Tibial artery (tissue), 4 donors: ENCODE measurements around the gene ULK4.
"Not testable (repeated sequence)": the region's sequence is repeated elsewhere in the genome, so short reads cannot be mapped to it uniquely, and the experiment has no call there.

Source experiments
- DNase-seq, 2 donors: peaks; one replicate each; pipeline ENCODE4 v3.0.0-alpha.2; 2019
- H3K27ac ChIP-seq, 2 donors: fragments of 200-600 bp; sonication (generic) in 1 of 2; 1 replicate in 1 of 2; 2 replicates in 1 of 2; pipeline ENCODE4 v1.5.1; 2018 to 2019; ENCODE audit warnings: mild to moderate bottlenecking in 1 of 2
- H3K27me3 ChIP-seq, 2 donors: fragments of 200-600 bp; sonication (generic) in 1 of 2; one replicate each; pipeline versions ENCODE4 v1.5.1 to v1.6.0; 2016 to 2019
- H3K36me3 ChIP-seq, 3 donors: fragments of 200-600 bp; sonication (generic) in 2 of 3; one replicate each; pipeline ENCODE4 v1.5.1; 2016 to 2019; ENCODE audit warnings: mild to moderate bottlenecking in 2 of 3
- H3K4me1 ChIP-seq, 4 donors: fragments of 200-600 bp; sonication (generic) in 2 of 4; 1 replicate in 3 of 4; 2 replicates in 1 of 4; pipeline ENCODE4 v1.5.1; 2016 to 2019
- H3K4me3 ChIP-seq, 2 donors: fragments of 200-600 bp; sonication (generic) in 1 of 2; 1 replicate in 1 of 2; 2 replicates in 1 of 2; pipeline ENCODE4 v1.5.1; 2018 to 2019; ENCODE audit warnings: mild to moderate bottlenecking in 2 of 2
- H3K9me3 ChIP-seq, 3 donors: fragments of 200-600 bp; sonication (generic) in 1 of 3; one replicate each; pipeline ENCODE4 v1.5.1; 2016 to 2019
- intact Hi-C: fragments of 100-400 bp; cut with DNase I; formaldehyde crosslinking; loops from one replicate; pipeline ENCODE4 v1.15.0; 2023; ENCODE audit warnings: low total_unique reads
- TF ChIP-seq, protein P1 (sequence below), 2 experiments: fragments of 200-600 bp in 1 of 2; fragments of 450-650 bp in 1 of 2; IDR thresholded peaks; one replicate each; pipeline ENCODE4 v1.5.1; 2017 to 2019; ENCODE audit warnings: antibody characterized with exemption in 2 of 2, mild to moderate bottlenecking in 1 of 2, moderate library complexity in 1 of 2

The ULK4 gene

DNA sequence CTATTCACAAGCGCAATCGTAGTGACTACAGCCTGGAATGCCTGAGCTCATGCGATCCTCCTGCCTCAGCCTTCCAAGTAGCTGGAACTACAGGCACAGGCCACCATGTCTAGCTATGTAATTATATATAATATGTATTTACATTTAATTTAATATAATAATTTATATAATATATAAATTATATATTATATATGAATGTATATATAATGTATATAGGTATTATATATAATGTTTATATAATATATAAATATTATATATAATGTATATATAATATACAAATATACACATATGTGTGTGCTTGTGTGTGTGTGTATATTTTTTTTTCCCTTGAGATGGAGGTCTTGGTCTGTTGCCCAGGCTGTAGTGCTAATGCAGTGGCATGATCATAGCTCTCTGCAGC lies 27.6 kb upstream of the ULK4 start:
- Histone ChIP-seq H3K4me3 (no peak overlapping the region), H3K36me3 (no peaks in the 10 kb centered on the region), H3K27me3 (no peaks in the 10 kb centered on the region), H3K27ac (no peak overlapping the region), H3K4me1 (no peaks in the 10 kb centered on the region), H3K9me3 (no peaks in the 10 kb centered on the region)
- TF ChIP-seq, protein P1, sequence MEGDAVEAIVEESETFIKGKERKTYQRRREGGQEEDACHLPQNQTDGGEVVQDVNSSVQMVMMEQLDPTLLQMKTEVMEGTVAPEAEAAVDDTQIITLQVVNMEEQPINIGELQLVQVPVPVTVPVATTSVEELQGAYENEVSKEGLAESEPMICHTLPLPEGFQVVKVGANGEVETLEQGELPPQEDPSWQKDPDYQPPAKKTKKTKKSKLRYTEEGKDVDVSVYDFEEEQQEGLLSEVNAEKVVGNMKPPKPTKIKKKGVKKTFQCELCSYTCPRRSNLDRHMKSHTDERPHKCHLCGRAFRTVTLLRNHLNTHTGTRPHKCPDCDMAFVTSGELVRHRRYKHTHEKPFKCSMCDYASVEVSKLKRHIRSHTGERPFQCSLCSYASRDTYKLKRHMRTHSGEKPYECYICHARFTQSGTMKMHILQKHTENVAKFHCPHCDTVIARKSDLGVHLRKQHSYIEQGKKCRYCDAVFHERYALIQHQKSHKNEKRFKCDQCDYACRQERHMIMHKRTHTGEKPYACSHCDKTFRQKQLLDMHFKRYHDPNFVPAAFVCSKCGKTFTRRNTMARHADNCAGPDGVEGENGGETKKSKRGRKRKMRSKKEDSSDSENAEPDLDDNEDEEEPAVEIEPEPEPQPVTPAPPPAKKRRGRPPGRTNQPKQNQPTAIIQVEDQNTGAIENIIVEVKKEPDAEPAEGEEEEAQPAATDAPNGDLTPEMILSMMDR (IDR thresholded peaks at IDR 0.05): no peak
- DNase-seq: no peak
- intact Hi-C loops: no loop called here

DNA sequence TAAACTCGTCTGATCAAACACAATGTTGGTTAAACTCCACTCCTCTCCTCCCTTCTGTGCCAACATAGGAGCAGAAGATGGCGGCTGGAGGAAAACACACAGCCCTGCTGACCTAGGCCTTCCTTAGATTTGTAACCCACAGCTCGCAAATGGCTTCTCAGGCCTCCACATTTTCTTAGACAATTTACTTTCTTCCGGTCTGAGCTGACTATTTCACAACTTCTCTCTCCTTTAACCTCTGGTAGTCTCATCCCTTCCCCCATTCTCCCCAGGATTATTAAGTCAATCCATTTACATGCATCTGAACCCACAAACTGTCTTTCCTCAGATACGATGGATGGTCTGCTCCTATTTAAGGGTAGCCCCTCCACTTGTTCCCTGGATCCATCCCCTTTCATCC lies 25.7 kb upstream of the ULK4 start:
- intact Hi-C loops: no loop called here
- H3K27ac ChIP-seq: no peak overlapping the region

DNA sequence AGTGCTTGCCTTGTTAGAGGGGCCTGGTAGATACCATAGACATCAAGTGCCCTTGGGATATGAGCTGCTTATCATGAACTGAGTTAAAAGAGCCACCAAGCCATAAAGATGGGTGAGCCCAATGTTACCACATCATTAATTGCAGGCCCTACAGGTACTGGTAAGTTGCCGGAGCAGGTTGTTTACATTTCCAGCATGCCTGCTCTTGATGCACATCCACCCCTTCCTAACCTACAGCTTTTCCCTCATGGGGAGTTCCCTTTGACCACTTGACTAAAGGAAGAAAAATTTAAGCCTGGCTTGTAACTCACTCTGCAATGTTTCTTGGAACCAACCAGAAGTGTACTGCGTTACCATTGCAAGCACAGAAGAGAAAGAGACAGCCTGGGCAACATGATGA lies 24.7 kb upstream of the ULK4 start:
- Histone ChIP-seq H3K27me3 (no peaks in the 10 kb centered on the region), H3K9me3 (no peaks in the 10 kb centered on the region), H3K4me1 (no peaks in the 10 kb centered on the region), H3K36me3 (no peaks in the 10 kb centered on the region), H3K4me3 (no peak overlapping the region), H3K27ac (no peak overlapping the region)
- intact Hi-C loops: no loop called here
- TF ChIP-seq, protein P1 (IDR thresholded peaks at IDR 0.05): no peak
- DNase-seq: no peak

More for the DNA sequence above, 25.7 kb upstream of the ULK4 start:
- H3K27me3 ChIP-seq: no peaks in the 10 kb centered on the region
- H3K9me3 ChIP-seq: no peaks in the 10 kb centered on the region
- DNase-seq: no peak
- H3K4me3 ChIP-seq: no peak overlapping the region
- no peaks in the 10 kb centered on the region for H3K4me1 ChIP-seq
- H3K36me3 ChIP-seq: no peaks in the 10 kb centered on the region
- TF ChIP-seq, protein P1 (IDR thresholded peaks at IDR 0.05): no peak

DNA sequence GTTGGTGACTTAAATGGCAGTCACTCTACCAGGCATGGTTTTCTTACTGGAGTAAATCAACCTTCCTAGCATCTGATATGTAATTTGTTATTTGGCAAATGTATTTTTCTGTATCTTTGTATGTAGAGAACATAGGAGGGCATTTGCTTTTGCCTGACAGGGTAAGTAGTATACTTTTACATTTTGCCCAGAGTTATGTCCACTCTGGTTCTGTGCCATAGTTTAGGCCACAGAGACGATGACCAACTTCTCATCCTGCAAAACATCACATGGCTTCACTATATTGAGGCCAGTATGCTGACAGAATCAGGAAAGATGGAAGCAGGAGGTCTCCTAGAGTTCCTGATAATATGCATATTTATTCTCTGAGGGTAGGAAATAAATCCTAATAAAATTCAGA lies 23.1 kb upstream of the ULK4 start:
- H3K27me3 ChIP-seq: no peaks in the 10 kb centered on the region

DNA sequence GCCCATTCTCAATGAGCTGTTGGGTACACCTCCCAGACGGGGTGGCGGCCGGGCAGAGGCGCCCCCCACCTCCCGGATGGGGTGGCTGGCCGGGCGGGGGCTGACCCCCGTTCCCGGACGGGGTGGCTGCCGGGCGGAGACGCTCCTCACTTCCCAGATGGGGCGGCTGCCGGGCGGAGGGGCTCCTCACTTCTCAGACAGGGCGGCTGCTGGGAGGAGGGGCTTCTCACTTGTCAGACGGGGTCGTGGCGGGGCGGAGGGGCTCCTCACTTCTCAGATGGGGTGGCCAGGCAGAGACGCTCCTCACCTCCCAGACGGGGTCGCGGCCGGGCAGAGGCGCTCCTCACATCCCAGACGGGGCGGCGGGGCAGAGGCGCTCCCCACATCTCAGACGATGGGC lies 21.2 kb upstream of the ULK4 start:
- H3K36me3 ChIP-seq, H3K27ac ChIP-seq, DNase-seq, H3K9me3 ChIP-seq, H3K4me3 ChIP-seq, intact Hi-C loops, H3K27me3 ChIP-seq, H3K4me1 ChIP-seq: not testable (repeated sequence)

More for the DNA sequence above, 23.1 kb upstream of the ULK4 start:
- Histone ChIP-seq H3K27ac (no peak overlapping the region), H3K4me3 (no peak overlapping the region), H3K9me3 (no peaks in the 10 kb centered on the region), H3K4me1 (no peaks in the 10 kb centered on the region), H3K36me3 (no peaks in the 10 kb centered on the region)
- TF ChIP-seq, protein P1 (IDR thresholded peaks at IDR 0.05): no peak
- DNase-seq: no peak
- intact Hi-C loops: no loop called here

DNA sequence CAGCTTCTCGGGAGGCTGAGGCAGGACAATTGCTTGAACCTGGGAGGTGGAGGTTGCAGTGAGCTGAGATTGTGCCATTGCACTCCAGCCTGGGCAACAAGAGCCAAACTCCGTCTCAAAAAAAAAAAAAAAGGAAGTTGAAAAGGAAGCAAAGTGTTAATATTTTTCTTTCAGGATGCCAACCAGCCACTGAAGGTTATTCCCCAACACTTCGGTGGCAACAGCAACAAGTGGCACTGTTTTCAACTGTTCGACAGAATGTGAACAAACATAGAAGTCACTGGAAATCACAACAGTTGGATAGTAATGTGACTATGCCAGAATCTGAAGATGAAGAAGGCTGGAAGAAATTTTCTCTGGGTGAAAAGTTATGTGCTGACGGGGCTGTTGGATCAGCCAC lies 15.5 kb upstream of the ULK4 start:
- not testable (repeated sequence) for H3K36me3 ChIP-seq

DNA sequence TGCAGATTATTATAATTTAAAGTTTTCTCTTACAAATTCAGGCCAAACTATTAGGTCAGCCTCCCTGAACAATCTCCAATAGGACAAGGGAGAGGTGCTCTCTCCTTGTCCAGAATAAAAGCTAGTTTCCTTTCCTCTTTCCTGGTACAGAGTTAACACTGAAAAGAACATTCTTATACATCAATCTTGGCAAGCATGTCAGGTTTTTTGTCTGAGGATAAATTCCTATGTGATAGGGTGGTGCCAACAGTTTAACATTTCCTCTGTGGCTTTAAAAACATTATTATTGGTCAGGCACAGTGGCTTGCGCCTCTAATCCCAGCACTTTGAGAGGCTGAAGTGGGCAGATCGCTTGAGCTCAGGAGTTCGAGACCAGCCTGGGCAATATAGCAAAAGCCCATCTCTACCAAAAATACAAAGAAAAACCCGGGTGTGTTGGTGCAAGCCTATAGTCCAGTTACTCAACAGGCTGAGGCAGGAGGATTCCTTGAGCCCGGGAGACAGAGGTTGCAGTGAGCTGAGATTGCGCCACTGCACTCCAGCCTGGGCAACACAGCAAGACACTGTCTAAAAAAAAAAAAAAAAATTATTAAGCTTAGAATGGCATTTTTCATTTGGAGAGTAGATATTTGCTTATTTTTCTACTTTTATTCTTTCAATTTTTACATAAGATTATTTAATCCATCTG lies 13.7 kb upstream of the ULK4 start:
- Histone ChIP-seq H3K9me3 (no peaks in the 10 kb centered on the region), H3K36me3 (no peaks in the 10 kb centered on the region), H3K27ac (no peak overlapping the region), H3K4me3 (no peak overlapping the region), H3K27me3 (no peaks in the 10 kb centered on the region), H3K4me1 (peaks cover 0 to 5% (median 2%) of the 10 kb centered on the region in 4 donors)
- intact Hi-C loops: no loop called here
- no peak for DNase-seq
- TF ChIP-seq, protein P1 (IDR thresholded peaks at IDR 0.05): no peak

More for the DNA sequence above, 15.5 kb upstream of the ULK4 start:
- H3K4me3 ChIP-seq, intact Hi-C loops, H3K27ac ChIP-seq, H3K9me3 ChIP-seq, DNase-seq, H3K27me3 ChIP-seq, H3K4me1 ChIP-seq: not testable (repeated sequence)
